ENCODE measurements around the gene MGAT4D. TPM values are rescaled to one million over a fixed set of nuclear protein-coding genes. Genes with fewer than 3 reads are reported as not detected.

Gene MGAT4D
- total RNA-seq, 1 donor from 2014 or later = not detected

- Histone ChIP-seq H3K4me2 (ENCODE audit: low read length) (no peak overlapping the region), H4K20me1 (ENCODE audit: insufficient read depth, low read length) (no peaks in the 10 kb centered on the region), H3K79me2 (ENCODE audit: insufficient read depth, low read length) (no peaks in the 10 kb centered on the region), H3K9ac (ENCODE audit: low read length) (no peak overlapping the region), H3K27ac (ENCODE audit: low read depth, low read length) (no peak overlapping the region), H3K9me3 (ENCODE audit: insufficient read depth, low read depth, low read length) (no peaks in the 10 kb centered on the region), H3K27me3 (ENCODE audit: insufficient read depth, low read length) (no peaks in the 10 kb centered on the region), H2AFZ (ENCODE audit: low read depth, low read length) (no peak overlapping the region), H3K4me1 (ENCODE audit: insufficient read depth, low read length) (no peaks in the 10 kb centered on the region), H3K4me3 (ENCODE audit: insufficient read depth, low read depth, low read length) (no peak overlapping the region), H3K36me3 (ENCODE audit: insufficient read depth, low read length) (no peaks in the 10 kb centered on the region)
- no peaks in the 10 kb centered on the region for H3K36me3 Mint-ChIP-seq (ENCODE audit: low read depth, unreplicated experiment)
- H3K27ac Mint-ChIP-seq (ENCODE audit: unreplicated experiment) = no peak overlapping the region
- no peaks in the 10 kb centered on the region for H3K27me3 Mint-ChIP-seq (ENCODE audit: low read depth, unreplicated experiment)
- no peaks in the 10 kb centered on the region for H3K4me1 Mint-ChIP-seq (ENCODE audit: low read depth, unreplicated experiment)
- FAIRE-seq = no peak
- TF ChIP-seq EZH2 (IDR thresholded peaks at IDR 0.05; ENCODE audit: insufficient read depth, low read length) = no peak
- no peak for TF ChIP-seq CTCF (IDR thresholded peaks at IDR 0.05; ENCODE audit: insufficient read depth, low read depth, low read length)
- H3K9me3 Mint-ChIP-seq (ENCODE audit: unreplicated experiment) = no peaks in the 10 kb centered on the region
- no peak for DNase-seq (ENCODE audit: low read depth)
- no peak overlapping the region for H3K4me3 Mint-ChIP-seq (ENCODE audit: unreplicated experiment)
Measured at GRCh38 chr4:140408974-140409373, 89.1 kb downstream of the MGAT4D start.

GRCh38 chr4:140406292-140406691 lies 91.8 kb downstream of the MGAT4D start:
- Histone ChIP-seq H4K20me1 (ENCODE audit: insufficient read depth, low read length) (no peaks in the 10 kb centered on the region), H3K79me2 (ENCODE audit: insufficient read depth, low read length) (no peaks in the 10 kb centered on the region), H3K27me3 (ENCODE audit: insufficient read depth, low read length) (no peaks in the 10 kb centered on the region), H3K4me3 (ENCODE audit: insufficient read depth, low read depth, low read length) (no peak overlapping the region), H3K9me3 (ENCODE audit: insufficient read depth, low read depth, low read length) (no peaks in the 10 kb centered on the region), H3K9ac (ENCODE audit: low read length) (no peak overlapping the region), H2AFZ (ENCODE audit: low read depth, low read length) (no peak overlapping the region), H3K4me2 (ENCODE audit: low read length) (no peak overlapping the region), H3K27ac (ENCODE audit: low read depth, low read length) (no peak overlapping the region), H3K4me1 (ENCODE audit: insufficient read depth, low read length) (no peaks in the 10 kb centered on the region), H3K36me3 (ENCODE audit: insufficient read depth, low read length) (no peaks in the 10 kb centered on the region)
- Mint-ChIP-seq H3K4me3 (ENCODE audit: unreplicated experiment) (no peak overlapping the region), H3K4me1 (ENCODE audit: low read depth, unreplicated experiment) (no peaks in the 10 kb centered on the region), H3K9me3 (ENCODE audit: unreplicated experiment) (no peaks in the 10 kb centered on the region), H3K36me3 (ENCODE audit: low read depth, unreplicated experiment) (no peaks in the 10 kb centered on the region), H3K27me3 (ENCODE audit: low read depth, unreplicated experiment) (no peaks in the 10 kb centered on the region), H3K27ac (ENCODE audit: unreplicated experiment) (no peak overlapping the region)
- TF ChIP-seq CTCF (IDR thresholded peaks at IDR 0.05; ENCODE audit: insufficient read depth, low read depth, low read length) = no peak
- TF ChIP-seq EZH2 (IDR thresholded peaks at IDR 0.05; ENCODE audit: insufficient read depth, low read length) = no peak
- DNase-seq (ENCODE audit: low read depth) = no peak
- FAIRE-seq = no peak

GRCh38 chr4:140400111-140400510 lies 98.0 kb downstream of the MGAT4D start:
- Mint-ChIP-seq H3K27me3 (ENCODE audit: low read depth, unreplicated experiment) (no peaks in the 10 kb centered on the region), H3K36me3 (ENCODE audit: low read depth, unreplicated experiment) (no peaks in the 10 kb centered on the region), H3K9me3 (ENCODE audit: unreplicated experiment) (no peaks in the 10 kb centered on the region), H3K4me1 (ENCODE audit: low read depth, unreplicated experiment) (no peaks in the 10 kb centered on the region), H3K27ac (ENCODE audit: unreplicated experiment) (no peak overlapping the region), H3K4me3 (ENCODE audit: unreplicated experiment) (no peak overlapping the region)
- FAIRE-seq = no peak
- Histone ChIP-seq H3K36me3 (ENCODE audit: insufficient read depth, low read length) (no peaks in the 10 kb centered on the region), H3K27ac (ENCODE audit: low read depth, low read length) (no peak overlapping the region), H4K20me1 (ENCODE audit: insufficient read depth, low read length) (no peaks in the 10 kb centered on the region), H3K79me2 (ENCODE audit: insufficient read depth, low read length) (no peaks in the 10 kb centered on the region), H2AFZ (ENCODE audit: low read depth, low read length) (no peak overlapping the region), H3K9ac (ENCODE audit: low read length) (no peak overlapping the region), H3K4me3 (ENCODE audit: insufficient read depth, low read depth, low read length) (no peak overlapping the region), H3K4me1 (ENCODE audit: insufficient read depth, low read length) (no peaks in the 10 kb centered on the region), H3K9me3 (ENCODE audit: insufficient read depth, low read depth, low read length) (no peaks in the 10 kb centered on the region), H3K27me3 (ENCODE audit: insufficient read depth, low read length) (no peaks in the 10 kb centered on the region), H3K4me2 (ENCODE audit: low read length) (no peak overlapping the region)
- DNase-seq (ENCODE audit: low read depth) = no peak
- TF ChIP-seq EZH2 (IDR thresholded peaks at IDR 0.05; ENCODE audit: insufficient read depth, low read length) (no peak), CTCF (IDR thresholded peaks at IDR 0.05; ENCODE audit: insufficient read depth, low read depth, low read length) (no peak)

All from astrocyte (in vitro differentiated cells and primary cell).